T-cell (primary cell): ENCODE data around the gene ITPR1. TPM values are rescaled to one million over a fixed set of nuclear protein-coding genes. Genes with fewer than 3 reads are reported as not detected.

Experiments
- ATAC-seq, 4 experiments: fragments of 200-7000 bp in 3 of 4; fragments of 150-1000 bp in 1 of 4; cut with Tn5 transposase; replicated peaks in 1 of 4; 1 replicate in 3 of 4; 2 replicates in 1 of 4; pipeline ENCODE4 v1.10.0; 2021; ENCODE audit warnings: moderate library complexity in 3 of 4, mild to moderate bottlenecking in 2 of 4, moderate number of reproducible peaks in 1 of 4
- CTCF ChIA-PET, 2 donors: fragments of 300-600 bp; sonication (Branson Sonifier 250); formaldehyde crosslinking; loops; one replicate each; lab custom pipeline; 2022; ENCODE audit warnings: antibody characterized with exemption in 2 of 2; lab: Charles Lee
- POLR2A ChIA-PET, 2 donors: fragments of 300-600 bp; sonication (Branson Sonifier 250); formaldehyde crosslinking; loops; one replicate each; lab custom pipeline; 2022; ENCODE audit warnings: antibody characterized with exemption in 2 of 2; lab: Charles Lee
- DNase-seq, 35 experiments: peaks; one replicate each; pipeline versions ENCODE4 v3.0.0 to v3.0.0-alpha.2; 2013 to 2023
- H3K27ac ChIP-seq: one replicate; pipeline ENCODE4 v1.5.1; 2013; ENCODE audit warnings: low read length
- H3K27me3 ChIP-seq, 2 experiments: replicated peaks in 1 of 2; 1 replicate in 1 of 2; 2 replicates in 1 of 2; pipeline versions ENCODE4 v1.6.1 to v1.7.0; 2013; ENCODE audit warnings: low read length in 1 of 2, mixed read lengths in 1 of 2; ENCODE audit not compliant: control insufficient read depth in 2 of 2, insufficient read depth in 2 of 2; ENCODE audit errors: extremely low read depth in 1 of 2
- H3K36me3 ChIP-seq, 2 donors: 1 replicate in 1 of 2; 2 replicates in 1 of 2; pipeline versions ENCODE4 v1.6.1 to v1.7.0; 2013; ENCODE audit warnings: low read length in 1 of 2; ENCODE audit not compliant: control insufficient read depth in 2 of 2, insufficient read depth in 1 of 2; ENCODE audit errors: extremely low read depth in 1 of 2
- H3K4me1 ChIP-seq, 2 experiments: 1 replicate in 1 of 2; 2 replicates in 1 of 2; pipeline versions ENCODE4 v1.6.1 to v1.7.0; 2013; ENCODE audit warnings: low read length in 2 of 2, mixed read lengths in 1 of 2; ENCODE audit not compliant: insufficient read depth in 2 of 2, control insufficient read depth in 1 of 2; ENCODE audit errors: extremely low read depth in 1 of 2
- H3K4me3 ChIP-seq, 2 donors: 1 replicate in 1 of 2; 2 replicates in 1 of 2; pipeline versions ENCODE4 v1.5.1 to v1.7.0; 2013; ENCODE audit warnings: mild to moderate bottlenecking in 2 of 2, low read length in 1 of 2, moderate library complexity in 1 of 2; ENCODE audit not compliant: control insufficient read depth in 1 of 2; ENCODE audit errors: extremely low read depth in 1 of 2
- H3K9me3 ChIP-seq: 2 replicates; pipeline ENCODE4 v1.7.0; 2013
- H3K27ac Mint-ChIP-seq, 2 donors: one replicate each; pipeline ENCODE4 v1.8.0; 2020 to 2021; ENCODE audit warnings: mild to moderate bottlenecking in 2 of 2, mixed read lengths in 2 of 2
- H3K27me3 Mint-ChIP-seq, 2 donors: one replicate each; pipeline ENCODE4 v1.8.0; 2021 to 2022; ENCODE audit warnings: mixed read lengths in 2 of 2
- H3K36me3 Mint-ChIP-seq: one replicate; pipeline ENCODE4 v1.8.0; 2021; ENCODE audit warnings: mixed read lengths
- H3K4me1 Mint-ChIP-seq, 3 donors: one replicate each; pipeline ENCODE4 v1.8.0; 2020 to 2022; ENCODE audit warnings: mixed read lengths in 3 of 3, mild to moderate bottlenecking in 1 of 3
- H3K4me3 Mint-ChIP-seq, 3 donors: one replicate each; pipeline ENCODE4 v1.8.0; 2020 to 2022; ENCODE audit warnings: mild to moderate bottlenecking in 3 of 3, mixed read lengths in 3 of 3, moderate library complexity in 3 of 3
- H3K9me3 Mint-ChIP-seq, 3 donors: one replicate each; pipeline ENCODE4 v1.8.0; 2020 to 2022; ENCODE audit warnings: mixed read lengths in 3 of 3
- WGBS: methylation state at CpG from one replicate; pipeline ENCODE4 v1.1.5; 2013; ENCODE audit warnings: missing lambda C conversion rate; ENCODE audit not compliant: insufficient coverage; 5-methylcytosine and 5-hydroxymethylcytosine counted together
- total RNA-seq, 35 experiments: library from RNA in 6 of 35; stranded (reverse) in 6 of 35; fragments of 120-200 nt in 1 of 35; gene quantifications; one replicate each; pipeline versions ENCODE4 v1.2.1 to v1.2.4 and lab custom pipeline; 2013 to 2026

The ITPR1 gene
- total RNA-seq, 5 donors from 2014 or later (not counting 1 experiment from before 2014, with no cell fraction given), result 53.8 to 105 (median 73.1) TPM

- ChIA-PET CTCF (no interaction called here), POLR2A (no interaction called here)
- peak overlapping the region; percentile 67 to 77 for H3K27ac Mint-ChIP-seq
- H3K36me3 Mint-ChIP-seq, result peaks cover 27% of the 10 kb centered on the region
- H3K4me1 Mint-ChIP-seq, result peaks cover 39 to 51% (median 40%) of the 10 kb centered on the region in 3 donors
- H3K27me3 Mint-ChIP-seq, result no peaks in the 10 kb centered on the region
- Histone ChIP-seq H3K27ac (no peak overlapping the region), H3K4me1 (peaks cover 16 to 19% of the 10 kb centered on the region in 2 experiments), H3K27me3 (no peaks in the 10 kb centered on the region), H3K36me3 (peaks cover 0 to 18% of the 10 kb centered on the region in 2 donors), H3K4me3 (no peak overlapping the region), H3K9me3 (no peaks in the 10 kb centered on the region)
- no peak overlapping the region for H3K4me3 Mint-ChIP-seq
- ATAC-seq (no peak), DNase-seq (no peak)
- no peaks in the 10 kb centered on the region for H3K9me3 Mint-ChIP-seq
- no CpG with 5 or more reads among the region's 1 CpG for WGBS
These were observed 4.7 kb downstream of the ITPR1 start for GRCh38 chr3:4497843-4498324.

- peak overlapping the region in 1 of 2 donors; percentile 77 for H3K27ac Mint-ChIP-seq
These were observed 5.3 kb downstream of the ITPR1 start for GRCh38 chr3:4498446-4498845.

GRCh38 chr3:4501437-4501836 is 8.3 kb downstream of the ITPR1 start:
- H3K9me3 Mint-ChIP-seq, result no peaks in the 10 kb centered on the region
- no peak overlapping the region for H3K4me3 Mint-ChIP-seq
- peaks cover 0 to 18% of the 10 kb centered on the region in 2 donors for H3K36me3 ChIP-seq
- CTCF ChIA-PET, result interaction anchor here in 1 of 2 donors (0.5 kb wide), 1 partner anchor 196 kb away, joined by 3 read pairs; no protein-coding TSS in a partner anchor
- 100% methylated on average over 1 of the region's 3 CpGs for WGBS
- peak overlapping the region in 1 of 2 donors; percentile 68 for H3K27ac Mint-ChIP-seq
- no peaks in the 10 kb centered on the region for H3K27me3 ChIP-seq
- peaks cover 9 to 23% of the 10 kb centered on the region in 2 experiments for H3K4me1 ChIP-seq
- no peaks in the 10 kb centered on the region for H3K27me3 Mint-ChIP-seq
- H3K9me3 ChIP-seq, result no peaks in the 10 kb centered on the region
- ATAC-seq, result no peak
- no peak overlapping the region for H3K27ac ChIP-seq
- POLR2A ChIA-PET, result interaction anchor here in 1 of 2 donors (0.6 kb wide), 1 partner anchor 439 kb away, joined by 7 read pairs; no protein-coding TSS in a partner anchor
- H3K4me3 ChIP-seq, result no peak overlapping the region
- peaks cover 25% of the 10 kb centered on the region for H3K36me3 Mint-ChIP-seq
- peaks cover 38 to 53% (median 47%) of the 10 kb centered on the region in 3 donors for H3K4me1 Mint-ChIP-seq
- DNase-seq, result no peak

More at GRCh38 chr3:4498446-4498845, 5.3 kb downstream of the ITPR1 start:
- Histone ChIP-seq H3K27ac (no peak overlapping the region), H3K9me3 (no peaks in the 10 kb centered on the region), H3K27me3 (no peaks in the 10 kb centered on the region), H3K4me3 (no peak overlapping the region), H3K4me1 (peaks cover 16 to 20% of the 10 kb centered on the region in 2 experiments), H3K36me3 (peaks cover 0 to 18% of the 10 kb centered on the region in 2 donors)
- ChIA-PET CTCF (no interaction called here), POLR2A (no interaction called here)
- Mint-ChIP-seq H3K36me3 (peaks cover 27% of the 10 kb centered on the region), H3K27me3 (no peaks in the 10 kb centered on the region), H3K4me1 (peaks cover 41 to 51% (median 45%) of the 10 kb centered on the region in 3 donors), H3K4me3 (no peak overlapping the region), H3K9me3 (no peaks in the 10 kb centered on the region)
- DNase-seq (no peak), ATAC-seq (no peak)
- no CpG with 5 or more reads among the region's 5 CpGs for WGBS

GRCh38 chr3:4501927-4502326 is 8.8 kb downstream of the ITPR1 start:
- H3K9me3 Mint-ChIP-seq, result no peaks in the 10 kb centered on the region
- H3K4me3 ChIP-seq, result no peak overlapping the region
- POLR2A ChIA-PET, result interaction anchor here in 1 of 2 donors (0.6 kb wide), 1 partner anchor 439 kb away, joined by 7 read pairs; no protein-coding TSS in a partner anchor
- no peak overlapping the region for H3K4me3 Mint-ChIP-seq
- peak overlapping the region in 1 of 2 donors; percentile 68 for H3K27ac Mint-ChIP-seq
- H3K27me3 Mint-ChIP-seq, result no peaks in the 10 kb centered on the region
- ATAC-seq (no peak), DNase-seq (no peak)
- H3K36me3 Mint-ChIP-seq, result peaks cover 22% of the 10 kb centered on the region
- H3K27ac ChIP-seq, result no peak overlapping the region
- H3K4me1 ChIP-seq, result peaks cover 9 to 23% of the 10 kb centered on the region in 2 experiments
- H3K4me1 Mint-ChIP-seq, result peaks cover 35 to 51% (median 44%) of the 10 kb centered on the region in 3 donors
- H3K36me3 ChIP-seq, result peaks cover 0 to 18% of the 10 kb centered on the region in 2 donors
- no CpG with 5 or more reads among the region's 9 CpGs for WGBS
- CTCF ChIA-PET, result interaction anchor here in 1 of 2 donors (0.5 kb wide), 1 partner anchor 197 kb away, joined by 3 read pairs; no protein-coding TSS in a partner anchor
- no peaks in the 10 kb centered on the region for H3K9me3 ChIP-seq
- H3K27me3 ChIP-seq, result no peaks in the 10 kb centered on the region

GRCh38 chr3:4503050-4503449 is 9.9 kb downstream of the ITPR1 start:
- Mint-ChIP-seq H3K4me1 (peaks cover 26 to 57% (median 47%) of the 10 kb centered on the region in 3 donors), H3K27me3 (no peaks in the 10 kb centered on the region), H3K27ac (peak overlapping the region in 1 of 2 donors; percentile 98), H3K4me3 (no peak overlapping the region), H3K9me3 (no peaks in the 10 kb centered on the region), H3K36me3 (peaks cover 22% of the 10 kb centered on the region)
- H3K36me3 ChIP-seq, result peaks cover 0 to 18% of the 10 kb centered on the region in 2 donors
- H3K27ac ChIP-seq, result no peak overlapping the region
- no peak overlapping the region for H3K4me3 ChIP-seq
- ChIA-PET POLR2A (interaction anchor here (2.2 kb wide), 2 partner anchors 10 kb away, joined by 16 to 29 read pairs; partner anchors contain the start of gene ITPR1 (in 2 of the 2)), CTCF (interaction anchor here in 1 of 2 donors (0.5 kb wide), 1 partner anchor 13 kb away, joined by 7 read pairs; no protein-coding TSS in a partner anchor)
- H3K27me3 ChIP-seq, result no peaks in the 10 kb centered on the region
- WGBS, result no CpG with 5 or more reads among the region's 5 CpGs
- peaks cover 9 to 26% of the 10 kb centered on the region in 2 experiments for H3K4me1 ChIP-seq
- peak in 1 of 35 experiments; percentile 21 for DNase-seq
- ATAC-seq, result no peak
- H3K9me3 ChIP-seq, result no peaks in the 10 kb centered on the region

GRCh38 chr3:4504340-4505261 is 11.5 kb downstream of the ITPR1 start:
- H3K27me3 Mint-ChIP-seq, result no peaks in the 10 kb centered on the region
- WGBS, result 13% methylated on average over 5 of the region's 14 CpGs

More at GRCh38 chr3:4504340-4505261, 11.5 kb downstream of the ITPR1 start:
- Mint-ChIP-seq H3K36me3 (peaks cover 28% of the 10 kb centered on the region), H3K9me3 (no peaks in the 10 kb centered on the region), H3K27ac (peak overlapping the region; percentile 98), H3K4me3 (peak overlapping the region; percentile 0 to 84 (median 82)), H3K4me1 (peaks cover 22 to 65% (median 51%) of the 10 kb centered on the region in 3 donors)
- Histone ChIP-seq H3K27me3 (no peaks in the 10 kb centered on the region), H3K9me3 (no peaks in the 10 kb centered on the region), H3K36me3 (peaks cover 0 to 16% of the 10 kb centered on the region in 2 donors), H3K4me3 (peak overlapping the region; percentile 44 to 49), H3K27ac (peak overlapping the region; percentile 89), H3K4me1 (peaks cover 9 to 27% of the 10 kb centered on the region in 2 experiments)
- DNase-seq (peak in 22 of 35 experiments; percentile 12 to 82 (median 25)), ATAC-seq (peak; percentile 81 to 89 (median 82))
- ChIA-PET CTCF (interaction anchor here (0.6 to 1.2 kb wide), 5 partner anchors 9 to 35 kb away, joined by 3 to 4 read pairs (median 3); partner anchors contain the start of gene ITPR1 (in 1 of the 2)), POLR2A (interaction anchor here (0.6 to 2.2 kb wide), 9 partner anchors 9 to 1377 kb away, joined by 3 to 29 read pairs (median 6); partner anchors contain the start of gene ITPR1 (in 2 of the 2))
